ENCODE measurements around the gene AMPD3.

Gene AMPD3

GRCh38 chr11:10542776-10543175 is 87.7 kb downstream of the AMPD3 start:
- DNase-seq, result no peak

DNA sequence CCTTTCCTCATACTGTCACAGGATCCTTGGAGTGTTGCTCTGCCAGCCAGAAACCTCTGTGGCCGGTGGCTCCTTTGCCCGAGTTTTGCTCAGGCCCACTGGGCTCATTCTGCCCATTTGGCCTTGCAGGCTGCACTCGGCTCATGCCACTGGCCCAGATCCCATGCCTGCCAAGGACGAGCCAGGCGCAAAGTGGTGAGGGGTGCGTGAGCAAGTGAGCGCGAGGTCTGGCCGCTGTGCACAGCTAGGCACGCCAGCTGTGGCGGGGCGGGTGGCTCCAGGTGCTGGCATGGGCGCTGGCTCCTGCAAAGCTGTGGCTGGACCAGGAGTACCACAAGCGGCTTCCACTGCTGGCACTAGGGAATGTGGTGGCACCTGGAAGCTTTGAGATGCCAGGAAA is 88.7 kb downstream of the AMPD3 start:
- DNase-seq, result no peak

- DNase-seq, result no peak
These were observed 89.7 kb downstream of the AMPD3 start for GRCh38 chr11:10544491-10545465.

- no peak for DNase-seq
These were observed 95.6 kb downstream of the AMPD3 start for GRCh38 chr11:10550503-10551289.

DNA sequence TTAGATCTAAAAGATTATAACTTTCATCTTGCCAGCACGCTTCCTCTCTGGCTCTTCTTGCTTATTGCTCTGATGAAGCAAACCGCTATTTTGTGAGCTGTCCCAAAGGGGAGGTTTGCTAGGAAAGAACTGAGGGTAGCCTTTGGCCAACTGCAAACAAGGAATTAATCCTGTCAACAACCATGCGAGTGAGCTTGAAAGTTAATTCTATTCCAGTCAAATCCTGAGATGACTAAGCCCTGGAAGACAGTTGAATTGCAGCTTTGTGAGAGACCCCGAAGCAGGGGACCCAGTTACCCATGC is 96.2 kb downstream of the AMPD3 start:
- DNase-seq, result no peak

DNA sequence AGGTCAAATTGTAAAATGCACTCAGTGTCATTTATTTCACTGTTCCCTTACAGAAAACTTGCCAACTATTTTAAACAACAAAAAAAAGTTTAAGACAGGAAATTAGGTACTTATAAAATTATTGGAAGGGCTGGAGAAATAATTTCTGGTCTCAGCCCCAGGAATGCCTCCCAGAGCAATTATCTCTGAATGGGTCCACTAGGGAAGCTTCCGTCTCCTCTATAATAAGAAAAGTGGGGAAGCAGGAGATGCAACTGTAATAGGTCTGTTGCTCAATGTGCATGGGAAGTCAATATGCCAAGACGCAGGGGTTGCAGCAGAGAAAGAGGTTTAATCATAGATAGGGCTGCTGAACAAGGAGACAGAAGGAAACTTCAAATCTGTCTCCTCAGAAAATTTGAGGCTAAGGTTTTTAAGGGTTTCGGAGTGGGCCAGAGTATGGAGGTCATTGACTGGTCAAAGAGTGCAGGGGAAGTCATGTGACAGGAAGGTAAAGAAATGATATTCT is 96.8 kb downstream of the AMPD3 start:
- no peak for DNase-seq

- no peak for DNase-seq
These were observed 101.5 kb downstream of the AMPD3 start for GRCh38 chr11:10556590-10556989.

Measured in DMS79 treated with DMSO at 0.1 percent for 48 hours (cell line).